ENCODE results near the gene ADAP2.

DNA sequence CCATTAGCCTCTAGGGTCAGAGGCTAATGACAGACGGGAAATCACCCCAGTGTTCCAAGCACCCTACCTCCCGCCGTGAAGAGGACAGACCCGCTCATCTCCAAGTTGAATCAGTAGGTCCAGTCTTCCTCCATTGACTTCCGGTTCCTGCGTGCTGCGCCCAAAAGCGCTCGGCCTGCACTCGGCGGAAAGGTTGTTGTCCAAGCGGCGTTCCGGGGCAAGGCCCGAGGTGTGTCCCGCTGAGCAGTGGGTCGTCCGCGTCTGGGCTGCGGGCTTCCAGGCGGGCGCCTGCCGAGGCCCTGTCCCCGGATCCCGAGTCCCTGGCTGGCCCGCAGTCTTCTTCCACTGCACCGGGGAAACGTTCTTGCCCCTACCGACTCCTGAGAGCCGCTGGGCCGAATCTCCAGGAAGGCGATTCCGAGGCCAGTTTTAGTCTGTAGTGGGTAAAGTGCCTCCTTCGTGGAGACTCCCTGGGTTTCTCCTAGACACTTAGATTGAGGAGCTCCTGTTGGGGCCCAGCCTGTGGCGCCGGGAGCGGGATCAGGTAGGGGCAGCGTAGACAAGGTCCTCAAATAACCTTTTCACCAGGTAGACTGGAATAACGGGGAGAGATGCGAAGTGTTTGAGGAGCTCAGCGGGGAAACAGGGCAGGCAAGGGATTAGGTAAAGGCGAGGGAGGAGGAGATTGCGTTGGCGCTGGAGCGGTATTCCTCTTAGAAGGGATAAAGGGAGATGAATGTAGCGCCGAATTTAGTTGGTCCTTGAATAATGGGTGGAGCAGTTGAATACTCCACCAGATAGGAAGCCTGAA is 15.4 kb upstream of the ADAP2 start, which contains the start of gene TEFM:
- TF ChIP-seq, protein P1, sequence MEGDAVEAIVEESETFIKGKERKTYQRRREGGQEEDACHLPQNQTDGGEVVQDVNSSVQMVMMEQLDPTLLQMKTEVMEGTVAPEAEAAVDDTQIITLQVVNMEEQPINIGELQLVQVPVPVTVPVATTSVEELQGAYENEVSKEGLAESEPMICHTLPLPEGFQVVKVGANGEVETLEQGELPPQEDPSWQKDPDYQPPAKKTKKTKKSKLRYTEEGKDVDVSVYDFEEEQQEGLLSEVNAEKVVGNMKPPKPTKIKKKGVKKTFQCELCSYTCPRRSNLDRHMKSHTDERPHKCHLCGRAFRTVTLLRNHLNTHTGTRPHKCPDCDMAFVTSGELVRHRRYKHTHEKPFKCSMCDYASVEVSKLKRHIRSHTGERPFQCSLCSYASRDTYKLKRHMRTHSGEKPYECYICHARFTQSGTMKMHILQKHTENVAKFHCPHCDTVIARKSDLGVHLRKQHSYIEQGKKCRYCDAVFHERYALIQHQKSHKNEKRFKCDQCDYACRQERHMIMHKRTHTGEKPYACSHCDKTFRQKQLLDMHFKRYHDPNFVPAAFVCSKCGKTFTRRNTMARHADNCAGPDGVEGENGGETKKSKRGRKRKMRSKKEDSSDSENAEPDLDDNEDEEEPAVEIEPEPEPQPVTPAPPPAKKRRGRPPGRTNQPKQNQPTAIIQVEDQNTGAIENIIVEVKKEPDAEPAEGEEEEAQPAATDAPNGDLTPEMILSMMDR (IDR thresholded peaks at IDR 0.05), result no peak
- no peak for TF ChIP-seq ZFX (IDR thresholded peaks at IDR 0.05; ENCODE audit: borderline replicate concordance)

All from 22Rv1 (cell line).